K562 treated with DMSO at 1 percent for 12 hours (cell line): ENCODE data around the gene CCDC8. TPM values are rescaled to one million over a fixed set of nuclear protein-coding genes. Genes with fewer than 3 reads are reported as not detected.

Source experiments
- total RNA-seq: library from RNA; unstranded; fragments of 300-600 nt; gene quantifications from 2 replicates; pipeline ENCODE4 v1.2.3, GENCODE V29; 2022; ENCODE audit not compliant: insufficient read depth

Gene CCDC8
- total RNA-seq = 5.4 and 7.9 TPM in 2 replicates

GRCh38 chr19:46413262-46414031 is at the start of gene CCDC8:
Gene CCDC8 (minus strand): TSS chr19:46413564. CDS start chr19:46412810, 754 bp downstream.

GRCh38 chr19:46428239-46429135 is 15.1 kb upstream of the CCDC8 start, which contains the start of gene PNMA8C:
Gene PNMA8C (minus strand): TSS chr19:46428936. CDS start chr19:46428359, 577 bp downstream.

Other genes starting within 250 kb of the CCDC8 start
- not detected in 2 replicates for gene IGFL1, start 183.8 kb downstream of the CCDC8 start, total RNA-seq
- not detected in 2 replicates for gene HIF3A, start 116.5 kb downstream of the CCDC8 start, total RNA-seq
- 63.6 and 77.2 TPM in 2 replicates for gene PPP5C, start 66.5 kb downstream of the CCDC8 start, total RNA-seq
- not detected in 2 replicates for gene PNMA8C, start 15.4 kb upstream of the CCDC8 start, total RNA-seq
- 7.3 and 18.4 TPM in 2 replicates for gene PNMA8A, start 58.0 kb upstream of the CCDC8 start, total RNA-seq
- gene PNMA8B, start 82.3 kb upstream of the CCDC8 start, total RNA-seq = not detected in 2 replicates
- gene CALM3, start 187.8 kb upstream of the CCDC8 start, total RNA-seq = 232 and 346 TPM in 2 replicates
- gene PTGIR, start 211.5 kb upstream of the CCDC8 start, total RNA-seq = not detected in 2 replicates
- not detected in 2 replicates for gene GNG8, start 222.6 kb upstream of the CCDC8 start, total RNA-seq
- 1.9 and 2.8 TPM in 2 replicates for gene DACT3, start 247.6 kb upstream of the CCDC8 start, total RNA-seq